ENCODE results near the gene ALAS1. TPM values are rescaled to one million over a fixed set of nuclear protein-coding genes. Genes with fewer than 3 reads are reported as not detected.

The ALAS1 gene
- total RNA-seq, 6 experiments from 2014 or later: 73.4 to 783 (median 147) TPM

- Histone ChIP-seq H3K36me3 (no peaks in the 10 kb centered on the region), H3K4me1 (peaks cover 0 to 16% (median 4%) of the 10 kb centered on the region in 4 donors), H3K27me3 (no peaks in the 10 kb centered on the region), H3K9me3 (no peaks in the 10 kb centered on the region), H3K27ac (peak within 1 kb of the TSS; percentile 56 to 79 (median 72)), H3K4me3 (peak within 1 kb of the TSS; percentile 46 to 60 (median 48))
- peak; percentile 62 to 68 (median 67) for DNase-seq
- ATAC-seq: peak; percentile 36 to 57 (median 52)
- WGBS (ENCODE audit: insufficient coverage, low coverage, low lambda C conversion rate, missing lambda C conversion rate): 0% methylated on average over 4 of the region's 98 CpGs
- intact Hi-C loops (cut with DNase I): no loop called here
- peak; percentile 26 for TF ChIP-seq POLR2A (IDR thresholded peaks at IDR 0.05)
- TF ChIP-seq, protein P1, sequence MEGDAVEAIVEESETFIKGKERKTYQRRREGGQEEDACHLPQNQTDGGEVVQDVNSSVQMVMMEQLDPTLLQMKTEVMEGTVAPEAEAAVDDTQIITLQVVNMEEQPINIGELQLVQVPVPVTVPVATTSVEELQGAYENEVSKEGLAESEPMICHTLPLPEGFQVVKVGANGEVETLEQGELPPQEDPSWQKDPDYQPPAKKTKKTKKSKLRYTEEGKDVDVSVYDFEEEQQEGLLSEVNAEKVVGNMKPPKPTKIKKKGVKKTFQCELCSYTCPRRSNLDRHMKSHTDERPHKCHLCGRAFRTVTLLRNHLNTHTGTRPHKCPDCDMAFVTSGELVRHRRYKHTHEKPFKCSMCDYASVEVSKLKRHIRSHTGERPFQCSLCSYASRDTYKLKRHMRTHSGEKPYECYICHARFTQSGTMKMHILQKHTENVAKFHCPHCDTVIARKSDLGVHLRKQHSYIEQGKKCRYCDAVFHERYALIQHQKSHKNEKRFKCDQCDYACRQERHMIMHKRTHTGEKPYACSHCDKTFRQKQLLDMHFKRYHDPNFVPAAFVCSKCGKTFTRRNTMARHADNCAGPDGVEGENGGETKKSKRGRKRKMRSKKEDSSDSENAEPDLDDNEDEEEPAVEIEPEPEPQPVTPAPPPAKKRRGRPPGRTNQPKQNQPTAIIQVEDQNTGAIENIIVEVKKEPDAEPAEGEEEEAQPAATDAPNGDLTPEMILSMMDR (IDR thresholded peaks at IDR 0.05): no peak
Observed at GRCh38 chr3:52245322-52246263, 47.6 kb downstream of the ALAS1 start, which contains the start of gene PPM1M. Gene PPM1M (plus strand): TSS chr3:52245759. CDS start chr3:52245825, 66 bp downstream.

GRCh38 chr3:52246264-52246620, 48.3 kb downstream of the ALAS1 start:
- peak overlapping the region; percentile 56 to 79 (median 72) for H3K27ac ChIP-seq
- no peak for TF ChIP-seq POLR2A (IDR thresholded peaks at IDR 0.05)
- TF ChIP-seq, protein P1 (IDR thresholded peaks at IDR 0.05): no peak
- H3K36me3 ChIP-seq: no peaks in the 10 kb centered on the region
- peak in 1 of 3 donors; percentile 53 for DNase-seq
- intact Hi-C loops (cut with DNase I): no loop called here
- H3K9me3 ChIP-seq: no peaks in the 10 kb centered on the region
- no CpG with 5 or more reads among the region's 8 CpGs for WGBS (ENCODE audit: insufficient coverage, low coverage, low lambda C conversion rate, missing lambda C conversion rate)
- peak overlapping the region; percentile 46 to 60 (median 48) for H3K4me3 ChIP-seq
- no peaks in the 10 kb centered on the region for H3K27me3 ChIP-seq
- peaks cover 0 to 16% (median 4%) of the 10 kb centered on the region in 4 donors for H3K4me1 ChIP-seq
- peak in 3 of 4 donors; percentile 1 to 6 (median 2) for ATAC-seq

- peak; percentile 13 for TF ChIP-seq POLR2A (IDR thresholded peaks at IDR 0.05)
- TF ChIP-seq, protein P1 (IDR thresholded peaks at IDR 0.05): no peak
- Histone ChIP-seq H3K4me1 (peaks cover 0 to 16% (median 4%) of the 10 kb centered on the region in 4 donors), H3K36me3 (peaks cover 0 to 5% (median 2%) of the 10 kb centered on the region in 4 donors), H3K9me3 (no peaks in the 10 kb centered on the region), H3K27ac (peak overlapping the region; percentile 56 to 79 (median 72)), H3K27me3 (no peaks in the 10 kb centered on the region), H3K4me3 (peak overlapping the region; percentile 46 to 60 (median 48))
- intact Hi-C loops (cut with DNase I): no loop called here
- WGBS (ENCODE audit: insufficient coverage, low coverage, low lambda C conversion rate, missing lambda C conversion rate): 44% methylated on average over 8 of the region's 14 CpGs
- peak; percentile 54 to 69 (median 60) for ATAC-seq
- peak in 2 of 3 donors; percentile 77 to 80 for DNase-seq
Observed at GRCh38 chr3:52246728-52247408, 48.9 kb downstream of the ALAS1 start.

DNA sequence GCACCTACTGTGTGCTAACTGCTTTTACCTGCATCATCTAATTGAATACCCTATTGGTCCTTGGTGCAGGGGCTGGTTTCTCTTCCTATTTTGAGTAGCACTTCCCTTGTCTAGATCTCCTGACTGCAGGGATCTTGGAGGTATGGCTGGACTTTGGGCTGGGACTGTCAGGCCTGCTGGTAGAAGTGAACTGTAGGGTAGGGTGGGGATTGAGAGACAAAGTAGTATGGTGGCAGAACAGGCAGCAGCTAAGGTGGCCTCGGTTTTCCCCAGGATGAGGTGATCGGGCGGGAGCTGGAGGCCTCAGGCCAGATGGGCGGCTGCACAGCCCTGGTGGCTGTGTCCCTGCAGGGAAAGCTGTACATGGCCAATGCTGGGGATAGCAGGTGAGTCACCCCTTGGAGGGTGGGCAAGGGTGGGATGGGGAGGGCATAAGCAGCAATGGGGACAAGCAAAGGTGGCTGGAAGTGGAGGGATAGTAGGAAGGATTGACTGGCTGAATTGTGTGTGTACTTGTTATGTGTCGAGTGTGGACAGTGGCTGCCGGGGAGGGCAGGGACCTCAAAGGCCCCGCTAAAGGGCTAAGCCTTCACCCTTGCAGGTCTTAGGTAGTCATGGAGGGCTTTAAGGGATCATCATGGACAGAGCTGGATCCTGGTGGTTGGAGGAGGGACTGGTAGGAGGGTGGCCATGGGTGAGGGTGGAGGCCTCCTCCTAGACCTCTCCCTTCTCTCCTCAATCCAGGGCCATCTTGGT, 49.6 kb downstream of the ALAS1 start:
- Histone ChIP-seq H3K36me3 (peaks cover 0 to 11% (median 4%) of the 10 kb centered on the region in 4 donors), H3K4me3 (no peak overlapping the region), H3K27me3 (no peaks in the 10 kb centered on the region), H3K9me3 (no peaks in the 10 kb centered on the region), H3K27ac (no peak overlapping the region), H3K4me1 (peaks cover 0 to 16% (median 4%) of the 10 kb centered on the region in 4 donors)
- no peak for TF ChIP-seq POLR2A (IDR thresholded peaks at IDR 0.05)
- TF ChIP-seq, protein P1 (IDR thresholded peaks at IDR 0.05): no peak
- intact Hi-C loops (cut with DNase I): no loop called here
- DNase-seq (no peak), ATAC-seq (no peak)
- WGBS (ENCODE audit: insufficient coverage, low coverage, low lambda C conversion rate, missing lambda C conversion rate): 100% methylated on average over 2 of the region's 7 CpGs
